HepG2 (cell line): ENCODE data around the gene LIN7A. TPM values are rescaled to one million over a fixed set of nuclear protein-coding genes. Genes with fewer than 3 reads are reported as not detected.

Source experiments
- ATAC-seq: fragments of 200-7000 bp; cut with Tn5 transposase; 3 replicates; pipeline ENCODE4 v1.9.1; 2020; ENCODE audit warnings: mild to moderate bottlenecking, moderate library complexity
- BruUV-seq: library from RNA; stranded (reverse); fragments of 400-500 nt; replicated peaks from 2 replicates; lab custom pipeline; 2021; lab: Mats Ljungman, UMichigan
- CTCF ChIA-PET: fragments of 300-600 bp; formaldehyde crosslinking; extraction: SDS; loops from one replicate; lab custom pipeline; 2021; ENCODE audit warnings: low total read pairs, inconsistent platforms, low intra/inter-chr PET ratio; lab: Yijun Ruan, JAX
- POLR2A ChIA-PET: fragments of 350-600 bp; sonication (Branson Sonifier 250); formaldehyde crosslinking; loops from one replicate; lab custom pipeline; 2020; ENCODE audit warnings: antibody characterized with exemption, inconsistent platforms; lab: Yijun Ruan, JAX
- DNase-seq: peaks from one replicate; pipeline ENCODE4 v3.0.0-alpha.2; 2015; ENCODE audit warnings: low spot score
- FAIRE-seq: peaks from 3 replicates; lab custom pipeline; 2011; peaks lifted over from hg19 to GRCh38; lab: Jason Lieb, UNC
- H2AFZ ChIP-seq: one replicate; pipeline ENCODE4 v1.6.1; 2011; ENCODE audit warnings: low read length, inconsistent platforms
- H3K27ac ChIP-seq: fragments of 300-600 bp; 3 replicates; pipeline ENCODE4 v1.8.0; 2011; ENCODE audit warnings: mixed run types, mild to moderate bottlenecking, mixed read lengths, low read length, inconsistent platforms; ENCODE audit not compliant: insufficient read depth; ENCODE audit errors: extremely low read length
- H3K27me3 ChIP-seq, 2 experiments: fragments of 200-600 bp in 1 of 2; 2 replicates in 1 of 2; 3 replicates in 1 of 2; pipeline versions ENCODE4 v1.6.0 to v1.8.0; 2011; ENCODE audit warnings: low read length in 2 of 2, mild to moderate bottlenecking in 2 of 2, moderate library complexity in 2 of 2, inconsistent platforms in 1 of 2; ENCODE audit not compliant: insufficient read depth in 2 of 2, control insufficient read depth in 1 of 2
- H3K36me3 ChIP-seq, 2 experiments: fragments of 200-600 bp in 1 of 2; replicated peaks in 1 of 2; 2 replicates in 1 of 2; 3 replicates in 1 of 2; pipeline versions ENCODE4 v1.5.1 to v1.8.0; 2011; ENCODE audit warnings: low read length in 2 of 2, inconsistent platforms in 1 of 2; ENCODE audit not compliant: insufficient read depth in 2 of 2, control insufficient read depth in 1 of 2
- H3K4me1 ChIP-seq: 2 replicates; pipeline ENCODE4 v1.5.1; 2012; ENCODE audit warnings: low read length, inconsistent platforms; ENCODE audit not compliant: insufficient read depth
- H3K4me2 ChIP-seq: 2 replicates; pipeline ENCODE4 v1.6.0; 2011; ENCODE audit warnings: low read depth, low read length, inconsistent platforms
- H3K4me3 ChIP-seq, 3 experiments: fragments of 200-600 bp in 1 of 3; sonication (generic), shearing (Covaris generic) in 1 of 3; replicated peaks in 1 of 3; 2 replicates each; pipeline ENCODE4 v1.5.1; 2011 to 2016; ENCODE audit warnings: low read length in 3 of 3, inconsistent platforms in 2 of 3, low read depth in 2 of 3, mild to moderate bottlenecking in 2 of 3, control low read depth in 1 of 3, mixed read lengths in 1 of 3; ENCODE audit not compliant: insufficient read depth in 1 of 3
- H3K79me2 ChIP-seq: one replicate; pipeline ENCODE4 v1.6.1; 2011; ENCODE audit warnings: low read length, inconsistent platforms; ENCODE audit not compliant: insufficient read depth
- H3K9ac ChIP-seq: 2 replicates; pipeline ENCODE4 v1.6.0; 2011; ENCODE audit warnings: mild to moderate bottlenecking, low read depth, low read length, inconsistent platforms; ENCODE audit not compliant: insufficient read depth
- H3K9me3 ChIP-seq: 2 replicates; pipeline ENCODE4 v1.5.1; 2012; ENCODE audit warnings: mild to moderate bottlenecking, low read length
- H4K20me1 ChIP-seq: 2 replicates; pipeline ENCODE4 v1.6.0; 2011; ENCODE audit warnings: inconsistent platforms, mild to moderate bottlenecking, low read length, moderate library complexity; ENCODE audit not compliant: insufficient read depth
- CEBPB ChIP-seq: IDR thresholded peaks from 2 replicates; pipeline ENCODE4 v1.6.1; 2011; ENCODE audit warnings: low read depth, low read length, improper control_type of control experiment, borderline replicate concordance
- CTCF ChIP-seq: sonication (generic); formaldehyde crosslinking; IDR thresholded peaks from 2 replicates; pipeline ENCODE4 v1.5.0; 2020; ENCODE audit warnings: mild to moderate bottlenecking, missing genetic modification reagents, moderate library complexity
- EHMT2 ChIP-seq: fragments of 200-600 bp; sonication (generic); IDR thresholded peaks from 2 replicates; pipeline ENCODE4 v1.7.0; 2017; ENCODE audit warnings: antibody characterized with exemption, low read depth, low read length, borderline replicate concordance
- ISX ChIP-seq: sonication (generic); formaldehyde crosslinking; conservative IDR thresholded peaks from 2 replicates; pipeline ENCODE4 v1.5.0; 2020; ENCODE audit warnings: missing genetic modification reagents
- JUND ChIP-seq: sonication (generic); formaldehyde crosslinking; IDR thresholded peaks from 2 replicates; pipeline ENCODE4 v1.8.0; 2022; ENCODE audit warnings: mild to moderate bottlenecking, missing genetic modification reagents
- KMT2B ChIP-seq: IDR thresholded peaks from 2 replicates; pipeline ENCODE4 v1.6.1; 2016; ENCODE audit warnings: missing genetic modification reagents, missing compliant biosample characterization
- MAZ ChIP-seq, 2 experiments: sonication (generic) in 1 of 2; formaldehyde crosslinking in 1 of 2; IDR thresholded peaks; 2 replicates each; pipeline versions ENCODE4 v1.5.0 to v1.6.1; 2012 to 2020; ENCODE audit warnings: low read depth in 2 of 2, mild to moderate bottlenecking in 2 of 2, borderline replicate concordance in 1 of 2, improper control_type of control experiment in 1 of 2, low read length in 1 of 2, missing genetic modification reagents in 1 of 2, moderate library complexity in 1 of 2
- STAG1 ChIP-seq: sonication (generic); formaldehyde crosslinking; IDR thresholded peaks from 2 replicates; pipeline ENCODE4 v1.4.0; 2020; ENCODE audit warnings: missing genetic modification reagents
- ZNF362 ChIP-seq: sonication (generic); formaldehyde crosslinking; IDR thresholded peaks from 2 replicates; pipeline ENCODE4 v1.4.0; 2020; ENCODE audit warnings: missing genetic modification reagents, mild to moderate bottlenecking, borderline replicate concordance
- ZNF556 ChIP-seq: sonication (generic); formaldehyde crosslinking; IDR thresholded peaks from 2 replicates; pipeline ENCODE4 v1.4.0; 2020; ENCODE audit warnings: mild to moderate bottlenecking, missing genetic modification reagents, borderline replicate concordance
- WGBS: methylation state at CpG from one replicate; pipeline ENCODE4 v1.1.6; 2017; ENCODE audit warnings: low lambda C conversion rate; 5-methylcytosine and 5-hydroxymethylcytosine counted together
- in situ Hi-C: cut with HindIII; loops from 2 replicates; pipeline ENCODE4 v1.10.0; 2017; ENCODE audit warnings: low pct_unique_long_range_greater_than_20kb; ENCODE audit not compliant: extremely low pct_ligation_motif_present
- intact Hi-C: fragments of 100-400 bp; cut with micrococcal nuclease; formaldehyde crosslinking; loops from one replicate; pipeline ENCODE4 v1.10.0; 2022; ENCODE audit not compliant: unreplicated experiment
- polyA plus RNA-seq, 8 experiments: library from polyadenylated mRNA; depleted of rRNA in 3 of 8; stranded (reverse) in 7 of 8; unstranded in 1 of 8; fragments of >200 nt; fragmentation: Illumina TruSeq in 4 of 8; extraction: Trizol in 4 of 8; gene quantifications; 2 replicates each; pipeline versions ENCODE4 v1.2.1 to v1.2.3, GENCODE V29; 2011 to 2016; ENCODE audit warnings: low read depth in 4 of 8, missing spikeins in 1 of 8, mixed read lengths in 1 of 8; ENCODE audit not compliant: insufficient read depth in 1 of 8
- total RNA-seq, 5 experiments: library from RNA; depleted of rRNA; stranded (reverse); fragments of >200 nt; fragmentation: Illumina TruSeq; extraction: Trizol; gene quantifications; 2 replicates each; pipeline ENCODE4 v1.2.3, GENCODE V29; 2016; ENCODE audit warnings: low read depth in 1 of 5
- TF ChIP-seq, protein P1 (sequence below): IDR thresholded peaks from 2 replicates; pipeline ENCODE4 v1.6.1; 2016; ENCODE audit warnings: low read depth

LIN7A gene
- total and polyA plus RNA-seq, 2 of the 13 experiments (the other 11 are each of a cell fraction or from before 2014, with no cell fraction given): 18.5 to 19.2 TPM

DNA sequence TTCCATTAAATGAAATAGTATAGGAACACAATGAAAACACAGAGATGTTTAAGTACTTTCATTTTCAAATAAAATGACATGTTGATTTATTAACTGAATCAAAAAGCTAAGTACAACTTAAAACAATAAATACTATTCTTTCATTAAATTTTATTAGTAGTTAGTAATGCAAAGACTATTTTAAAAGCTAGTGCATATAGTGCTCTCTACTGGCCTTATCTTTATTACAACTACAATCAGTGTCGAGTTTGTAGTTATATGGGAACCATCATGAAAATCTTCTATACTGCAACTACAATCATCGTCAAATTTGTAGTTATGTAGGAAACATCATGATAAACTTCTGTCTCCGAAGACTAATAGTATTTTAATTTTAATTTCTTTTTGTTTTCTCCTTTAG lies 8.9 kb upstream of the LIN7A start:
- H3K27ac ChIP-seq: no peak overlapping the region
- BruUV-seq: no TSS peak
- H3K9me3 ChIP-seq: no peaks in the 10 kb centered on the region
- no peak overlapping the region for H3K4me2 ChIP-seq
- H4K20me1 ChIP-seq: no peaks in the 10 kb centered on the region
- no peaks in the 10 kb centered on the region for H3K27me3 ChIP-seq
- WGBS: 26% methylated on average over 3 of the region's 3 CpGs
- peaks cover 22% of the 10 kb centered on the region for H3K4me1 ChIP-seq
- ATAC-seq (0 out of 3 replicates have a peak, but pooled peaks have one; percentile 48), DNase-seq (no peak), FAIRE-seq (no peak)
- in situ Hi-C loops: no loop called here
- no peaks in the 10 kb centered on the region for H3K36me3 ChIP-seq
- ChIA-PET POLR2A (interaction anchor here (1.0 kb wide), 1 partner anchor 10 kb away, joined by 4 read pairs; no protein-coding TSS in a partner anchor), CTCF (interaction anchor here (1.2 kb wide), 1 partner anchor 109 kb away, joined by 6 read pairs; no protein-coding TSS in a partner anchor)
- no peak overlapping the region for H2AFZ ChIP-seq
- H3K4me3 ChIP-seq: no peak overlapping the region
- H3K9ac ChIP-seq: no peak overlapping the region
- intact Hi-C loops: loop anchor here (1.0 to 10.0 kb wide), 2 partner anchors 109 to 472 kb away; no protein-coding TSS in a partner anchor
- no peak for TF ChIP-seq JUND
- TF ChIP-seq ISX: no peak
- TF ChIP-seq STAG1: peak; percentile 65
- TF ChIP-seq CTCF (CRISPR knock-in tag): peak; percentile 34
- no peak for TF ChIP-seq KMT2B (CRISPR knock-in tag)
- TF ChIP-seq, all 625 proteins: peak for 2
- H3K79me2 ChIP-seq: no peaks in the 10 kb centered on the region

DNA sequence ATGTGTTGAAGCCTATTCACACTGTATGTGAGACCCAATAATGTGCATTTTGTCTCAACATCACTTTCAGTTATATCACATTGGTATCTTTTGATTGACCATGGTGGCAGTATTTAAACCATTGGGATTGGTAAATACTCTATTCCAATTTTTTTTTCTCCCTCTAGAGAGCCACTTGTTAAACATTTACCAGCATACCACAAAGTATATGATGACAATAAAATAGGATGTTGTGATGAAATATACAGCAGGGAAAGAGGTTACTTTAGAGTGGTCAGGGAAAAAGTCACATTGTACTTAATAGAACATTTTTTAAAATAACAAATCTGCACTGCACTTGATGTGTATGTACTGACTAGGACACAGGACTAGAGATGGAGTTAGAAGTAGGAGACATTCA lies 5.6 kb upstream of the LIN7A start:
- H3K9me3 ChIP-seq: no peaks in the 10 kb centered on the region
- H3K4me3 ChIP-seq: no peak overlapping the region
- POLR2A ChIA-PET: interaction anchor here (0.7 kb wide), 1 partner anchor 164 kb away, joined by 5 read pairs; no protein-coding TSS in a partner anchor
- no peak overlapping the region for H2AFZ ChIP-seq
- BruUV-seq: no TSS peak
- H3K4me2 ChIP-seq: no peak overlapping the region
- in situ Hi-C loops (loop anchor here (5.0 kb wide), 1 partner anchor 106 kb away; no protein-coding TSS in a partner anchor), intact Hi-C loops (loop anchor here (10.0 kb wide), 1 partner anchor 469 kb away; no protein-coding TSS in a partner anchor)
- TF ChIP-seq CEBPB (peak; percentile 17; the same call in 1 of the 2 replicates), MAZ (IDR thresholded peaks at IDR 0.05; ENCODE audit: borderline replicate concordance, low read depth, low read length) (no peak), MAZ (CRISPR knock-in tag; IDR thresholded peaks at IDR 0.05; ENCODE audit: low read depth) (no peak), ZNF362 (CRISPR knock-in tag) (0 out of 2 replicates have a peak, but pooled peaks have one; percentile 17), ZNF556 (CRISPR knock-in tag) (no peak), EHMT2 (no peak)
- TF ChIP-seq, protein P1, sequence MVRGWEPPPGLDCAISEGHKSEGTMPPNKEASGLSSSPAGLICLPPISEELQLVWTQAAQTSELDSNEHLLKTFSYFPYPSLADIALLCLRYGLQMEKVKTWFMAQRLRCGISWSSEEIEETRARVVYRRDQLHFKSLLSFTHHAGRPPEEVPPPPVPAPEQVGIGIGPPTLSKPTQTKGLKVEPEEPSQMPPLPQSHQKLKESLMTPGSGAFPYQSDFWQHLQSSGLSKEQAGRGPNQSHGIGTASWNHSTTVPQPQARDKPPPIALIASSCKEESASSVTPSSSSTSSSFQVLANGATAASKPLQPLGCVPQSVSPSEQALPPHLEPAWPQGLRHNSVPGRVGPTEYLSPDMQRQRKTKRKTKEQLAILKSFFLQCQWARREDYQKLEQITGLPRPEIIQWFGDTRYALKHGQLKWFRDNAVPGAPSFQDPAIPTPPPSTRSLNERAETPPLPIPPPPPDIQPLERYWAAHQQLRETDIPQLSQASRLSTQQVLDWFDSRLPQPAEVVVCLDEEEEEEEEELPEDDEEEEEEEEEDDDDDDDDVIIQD (CRISPR knock-in tag): peak; percentile 49; the same call in 1 of the 2 replicates
- H4K20me1 ChIP-seq: no peaks in the 10 kb centered on the region
- FAIRE-seq (no peak), ATAC-seq (peak; percentile 64), DNase-seq (peak; percentile 21)
- no peaks in the 10 kb centered on the region for H3K27me3 ChIP-seq
- CTCF ChIA-PET: no interaction called here
- H3K4me1 ChIP-seq: peaks cover 48% of the 10 kb centered on the region
- H3K36me3 ChIP-seq: no peaks in the 10 kb centered on the region
- peaks cover 7% of the 10 kb centered on the region for H3K79me2 ChIP-seq
- H3K27ac ChIP-seq: no peak overlapping the region
- no peak overlapping the region for H3K9ac ChIP-seq
